ENCODE results near the gene ALAS1.

ALAS1 gene

GRCh38 chr3:52233108-52233591 lies 35.2 kb downstream of the ALAS1 start:
- in situ Hi-C loops (cut with MboI; ENCODE audit: low sequenced_read_pairs): loop anchor here (10.0 kb wide), 1 partner anchor 112 kb away; no protein-coding TSS in a partner anchor

DNA sequence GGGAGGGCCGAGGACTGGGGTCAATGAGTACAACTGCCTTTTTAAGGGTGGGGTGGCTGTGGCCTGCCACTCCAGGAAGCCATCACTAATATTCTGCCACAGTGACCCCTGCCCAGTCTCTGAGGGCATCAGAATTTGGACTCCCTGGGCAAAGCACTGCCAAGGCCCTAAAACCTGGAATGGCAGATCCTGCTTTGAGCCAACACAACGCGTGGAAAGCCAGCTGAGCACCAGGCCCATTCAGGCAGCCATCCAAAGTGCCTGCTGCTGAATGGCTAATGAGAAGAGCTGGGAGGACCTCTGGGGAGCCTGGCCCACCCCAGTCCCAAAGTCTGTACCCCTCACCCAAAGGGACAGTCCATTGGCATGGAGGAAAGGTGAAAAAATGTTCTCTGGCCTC lies 36.0 kb downstream of the ALAS1 start:
- in situ Hi-C loops (cut with MboI; ENCODE audit: low sequenced_read_pairs): loop anchor here (10.0 kb wide), 1 partner anchor 111 kb away; no protein-coding TSS in a partner anchor

DNA sequence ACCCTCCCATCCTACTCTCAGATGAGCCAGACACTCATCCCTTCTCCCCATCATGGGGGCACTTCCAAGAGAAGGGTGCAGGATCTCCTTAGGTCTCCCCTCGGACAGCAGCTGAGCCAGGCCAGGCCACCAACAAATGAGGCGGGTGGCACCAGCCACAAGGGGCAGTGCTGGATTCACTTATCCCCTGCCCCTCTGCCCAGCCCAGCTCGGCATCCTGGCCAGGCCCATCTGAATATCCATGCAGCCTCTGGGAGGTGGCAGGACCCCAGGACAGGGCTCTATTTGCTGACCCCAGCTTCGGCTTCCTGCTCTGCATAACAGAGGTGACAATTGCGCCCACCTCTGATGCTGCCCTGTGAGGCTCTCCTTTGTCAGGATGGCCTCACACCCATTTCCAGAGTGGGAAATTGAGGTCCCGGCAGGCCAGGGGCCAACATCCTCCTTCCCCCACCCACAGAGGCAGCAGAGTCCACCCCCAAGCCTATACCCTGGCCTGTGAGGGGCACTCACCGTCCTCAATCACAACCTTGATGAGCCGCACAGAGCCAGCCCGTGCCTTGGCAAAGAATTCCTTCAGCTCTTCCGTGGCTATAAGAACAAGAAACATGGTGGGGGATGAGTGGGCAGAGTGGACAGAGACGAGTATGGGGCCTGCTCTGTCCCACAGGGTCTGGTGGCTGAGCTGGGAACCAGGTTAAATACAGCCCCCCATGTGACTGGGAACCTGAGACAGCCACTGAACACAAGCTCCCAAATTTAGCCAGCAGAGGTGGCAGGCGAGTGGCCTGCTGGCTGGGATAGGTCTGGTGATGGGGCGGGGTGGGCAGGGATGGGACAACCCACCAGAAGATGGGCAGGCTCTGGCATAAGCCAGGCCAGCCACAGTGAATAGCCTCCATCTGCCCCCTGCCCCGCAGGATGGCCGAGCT lies 36.8 kb downstream of the ALAS1 start:
- in situ Hi-C loops (cut with MboI; ENCODE audit: low sequenced_read_pairs): loop anchor here (10.0 kb wide), 1 partner anchor 110 kb away; no protein-coding TSS in a partner anchor

GRCh38 chr3:52236424-52236886 lies 38.5 kb downstream of the ALAS1 start:
- in situ Hi-C loops (cut with MboI; ENCODE audit: low sequenced_read_pairs): loop anchor here (10.0 kb wide), 1 partner anchor 108 kb away; no protein-coding TSS in a partner anchor

DNA sequence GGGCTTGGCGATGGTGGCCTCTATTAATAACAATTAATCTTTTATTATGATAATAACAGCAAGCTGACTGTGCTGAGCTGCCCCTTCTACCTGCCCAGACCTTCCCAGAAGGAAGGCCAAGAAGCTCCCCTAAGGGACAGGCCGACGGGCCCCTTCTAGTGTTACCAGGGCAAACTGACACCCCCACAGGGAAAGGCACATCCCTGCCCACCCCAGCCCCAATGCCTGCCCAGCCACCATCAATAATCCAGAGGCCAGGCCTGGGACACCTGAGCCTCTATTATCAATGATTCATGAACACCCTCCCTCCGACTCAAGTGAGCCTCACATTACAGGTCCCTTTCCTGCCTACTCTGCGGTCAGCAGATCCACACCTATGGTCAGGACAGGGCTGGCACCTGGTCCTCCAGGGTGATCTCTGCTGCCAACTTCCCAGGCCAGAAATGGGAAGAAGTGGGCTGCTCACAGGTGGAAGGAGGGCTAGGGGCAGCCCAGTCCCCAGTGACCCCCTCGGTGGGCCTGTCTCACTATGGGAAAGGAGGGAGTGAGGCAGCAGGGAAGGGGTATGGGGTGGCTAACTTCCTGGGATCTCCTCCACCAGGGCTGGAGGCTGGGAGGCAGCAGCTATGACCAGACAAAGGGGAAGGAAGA lies 39.2 kb downstream of the ALAS1 start:
- in situ Hi-C loops (cut with MboI; ENCODE audit: low sequenced_read_pairs): loop anchor here (10.0 kb wide), 1 partner anchor 108 kb away; no protein-coding TSS in a partner anchor

DNA sequence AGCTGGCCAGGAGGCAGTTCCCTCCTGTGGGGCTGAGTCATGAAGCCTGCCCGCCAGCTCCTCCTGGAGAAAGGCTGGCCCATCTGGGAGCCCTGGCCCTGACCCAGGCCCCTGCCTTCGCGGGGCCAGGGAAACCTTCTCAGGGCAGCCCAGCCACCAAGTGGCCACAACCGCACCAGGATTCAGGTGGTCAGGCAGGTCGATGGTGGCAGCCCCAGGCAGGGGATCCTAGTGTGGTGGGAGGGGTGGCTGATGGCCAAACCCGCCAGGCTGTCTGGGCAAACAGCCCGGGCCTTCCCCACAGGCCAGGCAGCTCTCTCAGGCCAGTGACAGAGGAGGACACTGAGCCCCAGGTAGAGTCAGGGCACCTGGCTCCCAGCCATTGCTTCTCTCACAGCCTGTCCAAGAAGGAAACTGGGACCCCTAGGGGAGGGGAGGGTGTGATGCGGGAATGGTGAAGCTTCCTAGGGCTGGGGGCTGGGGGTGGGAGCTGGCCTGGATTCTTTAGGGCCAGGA lies 39.8 kb downstream of the ALAS1 start:
- in situ Hi-C loops (cut with MboI; ENCODE audit: low sequenced_read_pairs): loop anchor here (10.0 kb wide), 1 partner anchor 107 kb away; no protein-coding TSS in a partner anchor

DNA sequence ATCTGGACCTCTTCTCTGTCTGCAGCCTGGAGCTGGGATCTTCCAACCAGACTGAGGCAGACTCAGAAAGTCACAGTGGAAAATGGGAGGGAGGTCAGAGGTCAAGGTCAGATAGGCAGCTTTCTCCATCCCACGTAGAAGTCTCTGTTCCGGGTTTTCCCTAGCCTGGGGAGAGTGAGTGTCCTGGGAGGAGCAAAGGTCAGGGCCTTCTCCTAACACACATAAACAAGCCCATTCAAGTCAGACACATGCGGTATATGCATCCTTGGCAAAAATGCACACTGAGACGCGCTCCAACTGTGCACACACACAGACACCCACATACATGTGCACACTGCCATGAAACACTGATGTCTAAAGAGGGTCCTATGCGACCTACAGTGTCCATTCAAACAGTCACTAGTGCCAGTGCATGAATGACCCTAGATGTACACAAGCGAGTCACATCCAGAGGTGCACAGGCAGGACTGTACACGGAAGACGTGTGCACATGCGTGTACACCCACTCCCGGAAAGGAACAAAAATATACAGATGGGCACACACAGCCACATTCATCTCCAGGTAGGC lies 40.3 kb downstream of the ALAS1 start:
- in situ Hi-C loops (cut with MboI; ENCODE audit: low sequenced_read_pairs): loop anchor here (10.0 kb wide), 1 partner anchor 107 kb away; no protein-coding TSS in a partner anchor

DNA sequence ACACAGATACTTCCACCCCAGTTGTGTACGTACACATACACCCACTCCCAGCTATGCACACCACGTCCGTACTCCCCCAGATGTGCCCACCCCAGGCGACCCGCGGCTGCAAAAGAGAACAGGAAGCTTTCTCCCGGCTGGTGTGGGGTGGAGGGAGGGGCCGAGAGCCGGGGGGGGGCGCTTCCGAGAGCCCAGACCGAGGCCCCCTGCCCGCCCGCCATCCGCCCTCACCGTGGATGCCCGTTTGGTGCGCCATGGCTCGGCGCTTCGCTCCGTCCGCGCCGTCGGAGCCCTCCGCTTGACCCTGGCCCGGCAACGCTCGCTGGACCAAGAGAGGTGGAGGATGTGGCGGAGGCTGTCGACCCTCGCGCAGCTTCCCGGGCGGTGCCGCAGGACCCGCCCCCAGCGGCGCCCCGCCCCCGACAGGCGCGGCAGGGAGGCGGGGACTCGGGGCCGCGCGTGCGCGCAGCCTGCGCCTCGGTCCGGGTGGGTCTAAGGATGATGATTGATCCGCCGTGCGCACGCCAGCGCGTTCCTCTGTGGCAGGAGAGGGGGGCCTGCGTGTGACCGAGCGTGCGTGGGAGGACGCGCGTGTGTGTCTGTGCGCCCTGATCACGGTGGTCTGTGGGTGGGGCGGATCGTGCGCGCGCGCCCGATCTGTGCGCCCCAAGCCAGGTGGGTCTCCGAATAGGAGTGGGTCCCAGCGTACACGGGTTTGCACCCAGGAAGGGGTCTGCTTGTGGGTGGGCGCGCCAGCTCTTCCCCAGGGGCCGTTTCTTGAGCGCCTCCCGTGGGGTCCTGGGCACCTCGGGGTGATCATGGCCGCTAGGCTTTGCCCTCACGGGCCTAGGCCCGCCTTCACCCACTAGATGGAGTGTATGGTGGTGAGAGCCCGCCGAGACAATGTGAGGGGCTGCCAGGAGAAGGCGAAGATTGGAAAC lies 41.1 kb downstream of the ALAS1 start, which contains the start of gene TWF2:
TSS of gene TWF2 (minus strand) at position 398 of the 941 bp plus-strand sequence. CDS start at position 256, 142 bp downstream.
- in situ Hi-C loops (cut with MboI; ENCODE audit: low sequenced_read_pairs): loop anchor here (10.0 kb wide), 1 partner anchor 106 kb away; no protein-coding TSS in a partner anchor

GRCh38 chr3:52240059-52240885 lies 42.3 kb downstream of the ALAS1 start:
- in situ Hi-C loops (cut with MboI; ENCODE audit: low sequenced_read_pairs): no loop called here

DNA sequence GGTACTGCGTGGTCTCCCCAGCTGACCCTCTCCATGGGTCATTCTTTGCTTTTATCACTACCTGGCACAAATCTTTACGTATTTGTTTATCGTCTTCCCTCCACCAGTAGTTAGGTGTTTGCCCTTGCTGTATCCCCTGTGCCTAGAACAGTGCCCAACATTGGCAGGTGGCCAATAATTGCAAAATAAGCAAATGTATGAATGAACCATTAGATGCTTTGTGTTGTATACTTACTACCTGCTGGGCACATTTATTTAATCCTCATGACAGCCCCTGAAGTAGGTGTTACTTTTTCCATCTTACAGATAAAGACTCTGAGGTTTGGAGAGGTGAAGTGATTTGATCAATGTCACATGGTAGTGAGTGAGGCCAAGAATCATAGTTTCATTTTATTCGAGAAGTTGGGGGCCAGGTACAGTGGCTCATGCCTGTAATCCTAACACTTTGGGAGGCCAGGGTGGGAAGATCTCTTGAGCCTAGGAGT lies 43.0 kb downstream of the ALAS1 start:
- in situ Hi-C loops (cut with MboI; ENCODE audit: low sequenced_read_pairs): no loop called here

- in situ Hi-C loops (cut with MboI; ENCODE audit: low sequenced_read_pairs): no loop called here
Measured at GRCh38 chr3:52242039-52242438, 44.1 kb downstream of the ALAS1 start.

DNA sequence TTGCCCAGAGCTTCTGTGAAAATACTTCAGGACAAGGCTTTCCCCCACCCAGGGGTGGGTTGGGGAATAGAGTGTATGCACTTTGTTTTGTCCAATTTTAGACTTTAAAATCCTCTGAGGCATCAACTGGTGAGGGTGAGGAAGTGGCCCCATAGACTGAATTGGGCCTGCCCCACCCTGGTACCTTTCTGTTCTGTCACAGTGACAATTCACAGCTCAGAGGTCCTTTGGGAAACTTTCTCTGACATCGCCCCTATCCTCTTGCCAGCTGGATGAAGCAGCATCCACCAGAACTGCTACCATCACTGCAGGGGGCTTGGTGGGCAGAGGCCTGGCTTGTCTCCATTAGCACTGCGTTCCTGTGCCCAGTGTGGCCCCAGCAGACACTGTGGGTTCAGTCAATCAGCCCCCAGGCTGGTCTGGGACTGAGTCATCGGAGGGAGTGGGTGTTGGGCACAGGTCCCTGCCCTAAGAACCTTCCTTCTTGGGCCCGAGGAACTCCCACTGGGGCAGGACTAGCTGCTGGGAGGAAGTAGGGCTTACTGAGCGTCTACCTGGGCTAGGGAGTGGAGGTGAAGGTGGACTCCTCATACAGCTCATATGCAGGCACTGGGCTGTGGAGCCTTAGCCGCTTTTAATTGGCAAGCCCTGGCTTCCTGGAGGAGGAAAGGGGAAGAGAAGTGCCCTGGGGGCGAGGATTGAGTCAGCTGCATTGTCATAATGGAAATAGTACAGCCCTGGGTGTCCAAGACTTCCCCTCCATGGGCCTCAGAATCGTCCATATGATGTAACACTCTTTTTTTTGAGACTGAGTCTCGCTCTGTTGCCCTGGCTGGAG lies 46.0 kb downstream of the ALAS1 start:
- in situ Hi-C loops (cut with MboI; ENCODE audit: low sequenced_read_pairs): no loop called here

- in situ Hi-C loops (cut with MboI; ENCODE audit: low sequenced_read_pairs): no loop called here
Measured at GRCh38 chr3:52245322-52246263, 47.6 kb downstream of the ALAS1 start, which contains the start of gene PPM1M. PPM1M (plus strand) TSS chr3:52245759; CDS start chr3:52245825, 66 bp downstream.

DNA sequence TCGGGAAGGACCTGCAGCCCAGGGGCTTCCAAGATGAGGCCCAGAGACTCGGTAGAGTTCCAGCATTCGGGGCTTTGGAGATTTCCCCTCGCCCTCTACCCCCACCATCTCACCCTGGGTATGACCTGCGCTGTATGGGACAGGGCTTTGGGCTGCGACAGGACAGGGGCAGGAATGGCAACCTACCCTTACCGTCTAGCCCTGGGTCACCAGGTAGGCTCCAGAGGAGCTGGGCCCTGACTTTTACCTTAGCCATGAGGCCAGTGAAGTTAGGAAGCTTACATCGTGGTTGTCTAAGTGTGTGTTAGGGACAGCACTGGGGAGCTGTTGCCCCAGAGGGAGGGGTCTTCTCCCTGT lies 48.3 kb downstream of the ALAS1 start:
- in situ Hi-C loops (cut with MboI; ENCODE audit: low sequenced_read_pairs): no loop called here

DNA sequence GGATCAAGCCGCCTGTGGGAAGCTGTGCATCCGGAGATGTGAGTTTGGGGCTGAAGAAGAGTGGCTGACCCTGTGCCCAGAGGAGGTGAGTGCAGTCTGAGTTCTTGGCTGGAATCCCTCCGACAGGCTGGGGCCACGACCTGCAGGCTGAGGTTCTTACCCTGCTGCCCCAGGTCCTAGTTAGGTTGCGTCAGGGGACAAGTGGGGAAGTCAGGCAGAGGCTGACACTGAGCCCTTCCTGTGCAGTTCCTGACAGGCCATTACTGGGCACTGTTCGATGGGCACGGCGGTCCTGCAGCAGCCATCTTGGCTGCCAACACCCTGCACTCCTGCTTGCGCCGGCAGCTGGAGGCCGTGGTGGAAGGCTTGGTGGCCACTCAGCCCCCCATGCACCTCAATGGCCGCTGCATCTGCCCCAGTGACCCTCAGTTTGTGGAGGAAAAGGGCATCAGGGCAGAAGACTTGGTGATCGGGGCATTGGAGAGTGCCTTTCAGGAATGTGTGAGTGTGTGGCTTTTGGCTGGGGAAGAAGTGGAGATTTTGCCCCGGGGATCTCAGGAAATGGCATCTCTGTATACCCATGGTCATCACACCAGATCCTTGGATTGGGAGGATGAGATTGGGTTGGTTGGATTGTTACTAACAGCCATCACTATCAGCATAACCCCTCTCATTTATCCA lies 48.9 kb downstream of the ALAS1 start:
- in situ Hi-C loops (cut with MboI; ENCODE audit: low sequenced_read_pairs): no loop called here

Measured in HL-60/S4 (cell line).